ENCODE data around the gene ZNF322.
"Not testable (repeated sequence)": the region's sequence is repeated elsewhere in the genome, so short reads cannot be mapped to it uniquely, and the experiment has no call there.

ZNF322 gene, protein sequence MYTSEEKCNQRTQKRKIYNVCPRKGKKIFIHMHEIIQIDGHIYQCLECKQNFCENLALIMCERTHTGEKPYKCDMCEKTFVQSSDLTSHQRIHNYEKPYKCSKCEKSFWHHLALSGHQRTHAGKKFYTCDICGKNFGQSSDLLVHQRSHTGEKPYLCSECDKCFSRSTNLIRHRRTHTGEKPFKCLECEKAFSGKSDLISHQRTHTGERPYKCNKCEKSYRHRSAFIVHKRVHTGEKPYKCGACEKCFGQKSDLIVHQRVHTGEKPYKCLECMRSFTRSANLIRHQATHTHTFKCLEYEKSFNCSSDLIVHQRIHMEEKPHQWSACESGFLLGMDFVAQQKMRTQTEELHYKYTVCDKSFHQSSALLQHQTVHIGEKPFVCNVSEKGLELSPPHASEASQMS

DNA sequence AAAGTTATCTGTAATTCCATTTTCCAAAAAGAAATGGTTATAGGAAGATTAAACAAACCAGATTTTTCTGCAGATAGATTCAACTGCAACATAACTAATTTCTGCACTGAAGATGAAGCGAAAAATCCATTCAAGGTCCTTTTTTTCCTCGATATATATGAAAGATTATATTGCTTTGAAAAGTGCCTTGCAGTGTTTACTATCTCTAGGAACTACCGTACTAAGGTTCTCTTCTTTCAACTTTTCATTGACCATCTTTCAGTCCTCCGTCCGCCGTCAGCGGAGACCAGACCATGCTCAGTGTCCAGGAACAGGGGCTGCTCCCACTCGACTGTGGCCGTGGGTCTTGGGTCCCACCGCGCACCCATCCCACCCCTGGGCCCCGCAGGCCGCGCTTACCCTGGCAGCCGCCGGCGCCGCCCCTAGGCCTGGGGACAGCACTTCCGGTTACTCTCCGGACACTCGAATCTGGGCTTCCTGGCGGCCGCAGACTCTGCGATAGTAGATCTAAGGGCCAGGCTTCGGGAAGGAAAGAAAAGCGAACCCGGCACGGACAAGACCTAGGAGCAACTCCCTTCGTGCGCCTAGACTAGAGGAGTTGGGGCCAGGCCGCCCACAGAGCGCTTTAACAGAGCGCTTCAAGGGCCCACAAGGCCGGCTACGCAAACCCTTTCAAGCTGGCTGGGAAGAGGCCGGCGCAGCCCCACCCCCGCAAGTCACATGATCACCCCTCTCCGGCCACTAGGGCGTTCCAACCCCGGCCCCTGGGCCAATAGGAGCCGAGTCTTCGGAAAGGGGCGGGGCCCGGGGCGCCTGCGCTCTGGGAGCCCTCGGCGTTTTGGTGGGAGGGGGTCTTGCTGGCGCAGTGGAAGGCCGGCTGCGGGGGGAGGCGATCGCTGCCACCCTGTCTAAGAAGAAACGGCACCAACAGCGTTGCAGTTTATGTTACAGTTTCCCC is at the start of gene ZNF322:
ZNF322 (minus strand) TSS at position 705 of the 958 bp plus-strand sequence. CDS start 21,193 bp downstream, outside the sequence.
- peak; percentile 76 for DNase-seq (ENCODE audit: low read depth)

DNA sequence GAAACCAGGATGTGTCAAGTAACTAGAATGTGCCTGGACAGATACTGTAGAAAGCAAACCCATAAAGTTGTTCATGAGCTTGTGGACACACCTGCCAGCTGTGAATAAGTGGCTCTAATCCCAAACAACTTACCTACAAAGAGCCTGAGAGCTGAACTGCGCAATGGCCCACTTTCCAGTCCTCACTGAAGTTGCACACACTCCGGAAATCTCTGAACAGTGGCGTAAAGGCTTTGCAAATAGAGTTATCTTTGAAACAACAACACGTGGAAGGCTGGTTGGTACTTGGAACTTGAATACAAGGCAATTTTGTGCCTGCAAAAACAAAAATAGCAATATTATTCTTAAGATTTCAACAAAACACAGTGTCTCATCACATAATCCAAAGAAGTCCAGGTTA is 46.2 kb upstream of the ZNF322 start:
- not testable (repeated sequence) for DNase-seq (ENCODE audit: low read depth)

DNA sequence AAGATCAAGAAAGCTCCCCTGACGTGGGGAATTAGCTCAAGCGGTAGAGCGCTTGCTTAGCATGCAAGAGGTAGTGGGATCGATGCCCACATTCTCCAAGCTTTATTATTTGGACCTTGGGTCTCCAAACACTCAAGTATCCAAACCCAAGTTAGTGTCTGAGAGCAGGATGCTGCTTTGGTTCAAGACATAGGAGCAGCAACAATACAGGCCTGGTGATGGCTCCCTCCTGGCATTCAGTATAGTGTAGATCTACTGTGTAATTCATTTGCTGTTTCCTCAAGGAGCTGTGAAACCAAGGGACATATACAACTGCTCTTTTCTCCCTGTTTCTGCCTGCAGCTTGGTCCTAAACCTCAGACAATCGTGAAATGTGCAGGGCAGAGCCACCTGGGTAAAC is 45.8 kb upstream of the ZNF322 start:
- DNase-seq (ENCODE audit: low read depth): not testable (repeated sequence)

DNA sequence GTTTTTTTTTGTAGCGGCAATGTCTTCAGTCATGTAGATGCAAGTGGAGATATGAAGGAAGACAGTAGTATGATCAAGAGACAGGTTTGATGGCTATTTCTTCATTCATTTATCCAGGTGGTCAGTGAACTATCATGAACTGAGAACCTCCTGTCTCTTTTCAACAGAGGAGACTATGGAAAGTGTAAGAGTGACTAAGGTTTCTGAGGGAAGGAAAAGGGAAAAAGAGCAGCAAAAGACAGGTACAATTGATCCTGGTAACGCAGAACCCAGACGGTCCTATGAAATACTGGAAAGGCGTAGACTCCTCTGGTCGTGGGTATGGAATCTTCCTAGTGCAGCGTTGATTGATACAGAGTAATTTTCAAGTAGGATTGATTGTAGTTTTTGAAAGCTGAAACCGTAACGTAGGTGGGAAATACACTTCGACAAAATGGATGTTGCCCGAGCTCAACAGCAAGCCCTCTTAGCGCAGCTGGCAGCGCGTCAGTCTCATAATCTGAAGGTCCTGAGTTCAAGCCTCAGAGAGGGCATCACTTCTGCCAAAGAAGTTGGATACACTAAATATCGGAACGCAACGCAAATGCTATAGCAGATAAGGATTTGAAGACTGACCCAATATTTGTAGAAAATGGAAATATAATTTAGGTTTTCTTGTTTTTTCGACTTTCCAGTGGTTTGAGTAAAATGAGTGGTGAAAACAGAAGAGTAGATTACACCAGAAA is 41.6 kb upstream of the ZNF322 start:
- not testable (repeated sequence) for DNase-seq (ENCODE audit: low read depth)

DNA sequence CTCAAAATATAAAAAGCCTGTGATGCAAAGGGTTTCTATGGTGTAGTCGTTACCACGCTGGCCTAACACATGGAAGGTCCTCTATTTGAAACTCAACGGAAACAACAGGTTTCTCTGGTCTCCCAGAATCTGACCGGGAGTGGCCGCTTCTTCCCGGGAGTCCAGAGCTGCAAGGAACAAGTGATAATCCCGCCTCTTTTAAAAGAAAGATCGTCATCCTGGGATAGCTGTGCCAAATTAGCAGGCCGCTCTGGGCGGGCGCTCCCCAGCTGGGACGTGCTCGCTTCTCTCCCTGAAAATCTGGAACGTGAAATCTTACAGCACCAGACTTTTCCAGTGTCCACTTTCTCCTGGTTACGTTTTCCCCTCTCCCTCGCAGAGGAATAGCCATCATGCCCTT is 38.0 kb upstream of the ZNF322 start:
- DNase-seq (ENCODE audit: low read depth): not testable (repeated sequence)

DNA sequence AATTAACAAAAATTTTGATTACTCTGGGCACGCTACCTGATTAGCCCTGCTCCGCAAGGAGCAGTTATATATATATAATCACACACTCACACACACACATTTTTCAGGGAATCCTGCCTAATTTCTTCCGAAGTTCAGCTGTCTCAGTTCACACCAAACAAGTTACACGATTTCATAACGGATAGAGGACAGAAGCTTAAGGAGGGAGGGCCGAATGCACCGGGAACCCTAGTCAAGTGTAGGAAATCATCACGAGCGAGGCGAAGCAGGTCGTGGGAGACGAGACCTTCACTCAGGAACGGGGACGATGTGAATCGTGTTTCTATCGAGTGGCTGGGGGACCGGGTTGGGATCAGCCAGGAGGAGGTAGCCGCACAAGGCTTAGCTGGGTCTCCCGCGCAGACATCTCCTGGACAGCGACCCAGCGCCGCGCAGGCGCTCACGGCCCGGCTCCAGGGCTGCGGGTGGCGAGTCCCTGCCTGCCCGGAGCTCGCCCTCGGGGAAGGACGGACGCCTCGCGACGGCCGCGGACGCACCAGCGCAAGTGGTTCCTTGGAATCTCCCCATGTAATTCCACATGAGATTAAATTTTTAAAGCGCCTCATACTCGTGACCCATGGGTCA is 29.9 kb upstream of the ZNF322 start:
- DNase-seq (ENCODE audit: low read depth): not testable (repeated sequence)

DNA sequence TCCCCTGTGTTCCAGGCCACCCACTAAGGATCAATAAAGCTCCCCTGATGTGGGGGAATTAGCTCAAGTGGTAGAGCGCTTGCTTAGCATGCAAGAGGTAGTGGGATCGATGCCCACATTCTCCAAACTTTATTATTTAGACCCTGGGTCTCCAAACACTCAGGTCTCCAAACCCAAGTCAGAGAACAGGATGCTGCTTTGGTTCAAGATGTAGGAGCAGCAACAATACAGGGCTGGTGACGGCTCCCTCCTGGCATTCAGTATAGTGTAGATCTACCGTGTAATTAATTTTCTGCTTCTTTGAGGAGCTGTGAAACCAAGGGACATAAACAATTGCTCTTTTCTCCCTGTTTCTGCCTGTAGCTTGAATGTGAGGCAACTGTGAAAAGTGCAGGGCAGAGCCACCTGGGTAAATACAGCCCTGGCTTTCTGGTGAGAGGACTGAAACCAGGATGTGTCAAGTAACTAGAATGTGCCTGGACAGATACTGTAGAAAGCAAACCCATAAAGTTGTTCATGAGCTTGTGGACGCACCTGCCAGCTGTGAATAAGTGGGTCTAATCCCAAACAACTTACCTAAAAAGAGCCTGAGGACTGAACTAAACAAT is 23.0 kb upstream of the ZNF322 start:
- not testable (repeated sequence) for DNase-seq (ENCODE audit: low read depth)

DNA sequence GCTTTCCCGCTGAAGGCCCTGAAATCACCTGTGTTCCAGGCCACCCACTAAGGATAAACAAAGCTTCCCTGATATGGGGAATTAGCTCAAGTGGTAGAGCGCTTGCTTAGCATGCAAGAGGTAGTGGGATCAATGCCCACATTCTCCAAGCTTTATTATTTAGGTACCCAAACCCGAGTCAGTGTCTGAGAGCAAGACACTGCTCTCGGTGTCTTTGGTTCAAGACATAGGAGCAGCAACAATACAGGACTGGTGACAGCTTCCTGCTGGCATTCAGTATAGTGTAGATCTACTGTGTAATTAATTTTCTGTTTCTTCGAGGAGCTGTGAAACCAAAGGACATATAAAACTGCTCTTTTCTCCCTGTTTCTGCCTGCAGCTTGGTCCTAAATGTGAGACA is 13.7 kb upstream of the ZNF322 start:
- not testable (repeated sequence) for DNase-seq (ENCODE audit: low read depth)

DNA sequence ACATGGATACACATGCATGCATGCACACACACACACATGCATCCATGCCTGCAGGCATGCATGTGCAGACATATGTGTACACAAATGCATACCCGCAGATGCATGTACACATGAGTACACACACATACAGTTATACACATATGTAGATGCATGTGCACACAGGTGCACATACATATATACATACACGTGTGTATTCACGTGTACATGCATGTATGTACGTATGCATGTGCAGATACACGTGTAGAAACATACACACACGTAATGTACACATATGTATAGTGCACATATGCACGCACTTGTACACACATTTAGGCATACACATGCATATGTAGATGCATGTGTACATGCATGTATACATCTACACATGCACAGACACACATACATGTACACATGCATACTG is 11.0 kb upstream of the ZNF322 start:
- not testable (repeated sequence) for DNase-seq (ENCODE audit: low read depth)

DNA sequence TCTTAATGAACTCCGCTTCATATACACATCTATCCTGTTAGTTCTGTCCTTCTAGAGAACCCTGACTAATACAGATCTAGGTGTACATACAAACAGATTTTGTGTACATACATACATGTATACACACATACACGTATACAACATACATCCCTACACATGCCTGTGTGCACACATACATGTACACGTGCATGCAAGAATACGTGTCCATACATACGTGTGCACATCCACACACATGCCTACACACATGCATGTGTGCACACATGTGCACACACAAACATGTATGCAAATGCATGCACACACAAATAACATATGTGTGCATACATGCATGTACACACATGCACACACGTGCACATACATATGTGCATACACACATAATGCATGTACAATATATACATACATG is 10.5 kb upstream of the ZNF322 start:
- DNase-seq (ENCODE audit: low read depth): not testable (repeated sequence)

DNA sequence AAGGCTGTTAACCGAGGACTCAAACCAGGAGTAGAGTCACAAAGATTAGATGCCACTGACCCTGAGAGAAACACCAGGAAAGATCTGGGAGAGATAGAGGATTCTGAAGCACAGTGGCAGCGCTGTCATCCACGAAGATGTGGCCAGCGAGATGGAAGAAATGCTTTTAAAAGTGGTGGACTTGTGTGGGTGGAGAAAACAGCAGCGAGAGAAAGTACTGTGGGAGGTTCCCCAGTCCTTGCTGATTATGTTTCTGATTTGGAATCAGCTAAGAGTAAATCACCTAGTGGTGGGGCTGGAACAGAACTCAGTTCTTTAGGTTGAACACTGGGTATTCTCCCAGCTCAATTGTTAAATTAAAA is 435 bp upstream of the ZNF322 start:
- DNase-seq (ENCODE audit: low read depth): no peak

DNA sequence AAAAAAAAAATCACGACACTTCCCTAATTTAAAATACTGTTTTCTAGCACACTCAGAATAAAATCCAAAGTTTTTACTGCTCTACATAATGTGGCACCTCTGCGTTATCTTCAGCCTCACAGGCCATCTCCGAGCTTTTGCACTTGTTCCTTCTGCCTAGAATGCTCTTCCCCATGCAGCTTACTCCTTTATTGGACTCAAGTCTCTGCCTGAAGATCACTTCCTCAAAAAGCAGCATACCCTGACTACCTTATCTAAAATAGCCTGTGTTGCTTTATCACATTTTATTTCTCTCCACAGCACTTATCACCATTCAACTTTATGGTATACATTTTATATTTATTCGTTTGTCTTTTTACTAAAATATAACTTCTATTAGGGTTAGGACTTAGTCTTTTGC is 2.3 kb downstream of the ZNF322 start:
- no peak for DNase-seq (ENCODE audit: low read depth)

DNA sequence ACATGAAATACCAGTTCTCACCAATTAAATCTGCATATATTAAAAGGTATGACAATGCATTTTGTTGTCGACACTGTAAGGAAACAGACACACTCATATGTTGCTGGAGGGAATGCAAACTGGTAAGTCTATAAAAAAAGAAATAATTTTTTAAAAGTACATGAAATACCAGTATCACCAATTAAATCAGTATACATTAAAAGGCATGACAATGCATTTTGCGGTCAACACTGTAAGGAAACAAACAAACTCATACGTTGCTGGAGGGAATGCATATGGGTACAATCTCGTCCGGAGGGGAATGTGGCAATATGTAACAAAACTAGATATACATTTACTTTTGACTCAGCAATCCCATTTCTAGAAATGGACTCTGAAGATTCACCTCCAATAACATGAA is 6.5 kb downstream of the ZNF322 start:
- no peak for DNase-seq (ENCODE audit: low read depth)

DNA sequence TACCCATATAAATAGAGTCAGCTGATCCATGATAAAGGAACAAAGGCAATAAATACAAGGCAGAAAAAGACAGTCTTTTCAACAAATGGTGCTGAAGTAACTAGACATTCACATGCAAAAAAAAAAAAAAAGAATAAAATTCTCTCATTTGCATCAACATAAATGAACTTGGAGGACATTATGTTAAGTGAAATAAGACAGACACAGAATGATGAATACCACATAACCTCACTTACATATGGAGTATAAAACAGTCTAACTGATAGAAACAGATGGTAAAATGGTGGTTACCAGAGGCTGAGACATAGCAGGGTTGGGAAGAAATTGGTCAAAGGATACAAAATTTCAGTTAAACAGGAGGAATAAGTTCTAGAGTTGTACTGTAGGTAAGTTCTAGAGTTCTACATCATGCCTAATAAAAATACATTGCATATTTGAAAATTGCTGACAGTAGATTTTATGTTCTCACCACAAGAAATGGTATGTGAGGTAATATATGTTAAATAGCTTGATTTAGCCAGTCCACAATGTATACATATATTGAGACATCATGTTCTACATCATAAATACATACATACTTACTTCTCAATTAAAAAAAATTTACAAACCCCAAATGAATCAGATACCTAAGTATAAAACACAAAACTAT is 8.3 kb downstream of the ZNF322 start:
- no peak for DNase-seq (ENCODE audit: low read depth)

DNA sequence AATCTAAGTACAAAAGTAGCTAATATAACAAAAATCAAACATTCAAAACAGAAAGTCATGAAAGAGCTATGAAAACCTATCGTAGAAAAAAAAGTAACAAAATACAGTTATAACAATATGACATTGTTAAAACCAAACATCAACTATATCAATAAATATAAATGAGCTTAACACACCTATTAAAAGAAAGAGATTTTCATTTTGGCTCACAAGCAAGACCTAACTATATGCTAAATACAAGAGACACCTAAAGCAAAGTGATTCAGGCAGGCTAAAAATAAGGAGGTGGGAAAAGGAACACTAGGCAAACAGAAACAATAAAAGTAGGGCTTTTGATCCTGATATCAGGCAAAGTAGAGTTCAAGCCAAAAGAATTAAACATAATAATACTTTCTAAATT is 13.5 kb downstream of the ZNF322 start:
- DNase-seq (ENCODE audit: low read depth): no peak

DNA sequence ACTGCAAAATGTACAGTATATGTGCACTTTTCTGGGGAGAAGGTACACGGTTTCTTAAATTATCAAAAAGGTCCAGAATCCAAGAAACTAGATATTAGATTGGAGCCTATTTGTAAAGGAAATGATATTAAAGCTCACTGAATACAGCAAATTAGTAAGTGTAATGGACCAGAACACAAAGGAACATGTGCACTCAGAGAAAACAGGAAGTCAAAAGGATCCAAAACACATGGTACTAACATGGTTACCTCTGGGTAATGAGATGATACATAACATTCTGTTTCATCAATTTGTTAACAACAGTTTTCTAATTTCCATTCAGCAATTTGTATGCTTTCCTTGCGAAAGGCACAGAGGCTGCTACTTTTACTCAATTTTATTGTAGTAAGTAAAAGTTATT is 18.7 kb downstream of the ZNF322 start:
- no peak for DNase-seq (ENCODE audit: low read depth)

DNA sequence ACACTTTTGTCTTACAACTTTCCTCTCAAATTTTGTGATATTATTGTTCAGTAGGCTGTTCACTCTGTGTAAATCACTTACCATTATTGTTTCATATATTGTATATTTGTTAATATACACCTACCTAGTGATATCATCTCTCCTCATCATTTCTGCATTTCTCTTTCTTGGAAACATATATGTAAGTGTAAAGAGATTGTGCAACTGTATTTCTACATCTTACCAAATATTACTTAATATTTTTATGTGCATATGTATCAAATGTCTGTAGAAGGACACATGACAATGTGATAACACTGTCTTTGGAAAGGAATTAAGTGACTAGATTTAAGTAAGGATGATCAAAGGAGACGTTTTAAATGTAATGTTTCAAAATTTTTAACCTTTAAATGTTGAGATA is 30.2 kb downstream of the ZNF322 start:
- no peak for DNase-seq (ENCODE audit: low read depth)

DNA sequence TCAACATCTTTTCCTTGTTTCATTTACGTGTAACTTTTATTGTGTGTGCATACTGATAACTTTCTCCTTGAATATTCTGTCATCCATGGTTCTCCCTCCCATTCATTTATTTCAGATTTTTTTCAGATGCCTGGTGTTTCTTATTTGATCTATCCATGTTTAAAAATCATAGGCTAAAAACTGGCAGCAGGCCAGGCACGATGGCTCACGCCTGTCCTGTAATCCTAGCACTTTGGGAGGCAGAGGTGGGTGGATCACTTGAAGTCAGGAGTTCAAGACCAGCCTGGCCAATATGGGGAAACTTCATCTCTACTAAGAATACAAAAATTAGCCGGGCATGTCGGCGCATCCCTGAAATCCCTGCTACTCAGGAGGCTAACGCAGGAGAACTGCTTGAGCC is 31.7 kb downstream of the ZNF322 start:
- DNase-seq (ENCODE audit: low read depth): no peak

DNA sequence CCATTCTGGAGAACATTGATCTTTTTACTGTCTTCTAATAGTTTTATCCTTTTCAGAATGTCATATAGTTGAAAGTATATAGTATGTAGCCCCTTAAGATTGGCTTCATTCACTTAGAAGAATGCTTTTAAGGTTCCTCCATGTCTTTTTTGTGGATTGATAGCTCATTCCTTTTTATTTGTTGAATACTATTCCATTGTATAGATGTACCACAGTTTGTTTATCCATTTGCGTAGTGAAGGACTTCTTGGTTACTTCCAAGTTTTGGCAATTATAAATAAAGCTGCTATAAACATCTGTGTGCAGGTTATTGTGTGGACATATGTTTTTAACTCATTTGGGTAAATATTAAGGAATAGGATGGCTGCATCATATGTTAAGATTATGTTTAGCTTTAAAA is 35.0 kb downstream of the ZNF322 start:
- DNase-seq (ENCODE audit: low read depth): no peak

DNA sequence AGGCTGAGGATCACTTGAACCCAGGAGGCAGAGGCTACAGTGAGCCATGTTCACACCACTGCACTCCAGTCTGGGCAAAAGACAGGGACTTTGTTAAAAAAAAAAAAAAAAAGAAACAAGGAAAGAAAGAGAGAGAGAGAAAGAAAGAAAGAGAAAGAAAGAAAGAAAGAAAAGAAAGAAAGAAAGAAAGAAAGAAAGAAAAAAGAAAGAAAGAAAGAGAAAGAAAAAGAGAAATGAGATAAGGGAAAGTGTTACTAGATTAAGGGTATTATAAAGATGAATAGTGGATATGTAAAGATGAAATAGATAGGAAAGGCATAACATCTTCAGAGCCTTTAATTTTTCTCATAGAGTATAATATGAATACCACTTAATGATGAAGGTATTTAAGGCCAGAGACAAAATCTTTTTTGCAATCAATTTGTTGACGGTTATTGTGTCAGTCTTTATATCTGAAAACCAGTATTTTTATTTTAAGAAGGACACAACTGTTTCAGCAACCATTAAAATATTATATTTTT is 36.1 kb downstream of the ZNF322 start:
- DNase-seq (ENCODE audit: low read depth): no peak

All from stimulated activated CD4-positive, alpha-beta T cell treated with anti-CD3 and anti-CD28 coated beads, Interleukin-2, amount 100 ng/mL, for 4 hours (primary cell).